Body of pancreas (tissue), 4 donors: ENCODE measurements around the gene VWA5A. TPM values are rescaled to one million over a fixed set of nuclear protein-coding genes. Genes with fewer than 3 reads are reported as not detected.

Source experiments
- ATAC-seq: fragments of 150-250 bp; one replicate; pipeline ENCODE4 v1.9.1; 2016
- DNase-seq, 4 donors: peaks; one replicate each; pipeline ENCODE4 v3.0.0-alpha.2; 2019
- H3K27ac ChIP-seq, 4 donors: fragments of 200-600 bp; sonication (generic); 1 replicate in 3 of 4; 2 replicates in 1 of 4; pipeline versions ENCODE4 v1.5.1 to v1.6.1; 2016 to 2019; ENCODE audit warnings: mild to moderate bottlenecking in 1 of 4, mixed read lengths in 1 of 4, moderate library complexity in 1 of 4
- H3K27me3 ChIP-seq, 2 donors: fragments of 200-600 bp; sonication (generic); one replicate each; pipeline ENCODE4 v1.6.0; 2016; ENCODE audit warnings: mild to moderate bottlenecking in 1 of 2
- H3K36me3 ChIP-seq, 2 donors: fragments of 200-600 bp; sonication (generic); replicated peaks in 1 of 2; 2 replicates each; pipeline ENCODE4 v1.5.1; 2016; ENCODE audit warnings: low read depth in 2 of 2; ENCODE audit not compliant: insufficient read depth in 1 of 2
- H3K4me1 ChIP-seq: fragments of 200-600 bp; sonication (generic); one replicate; pipeline ENCODE4 v1.6.0; 2016
- H3K4me3 ChIP-seq, 2 donors: fragments of 200-600 bp; sonication (generic); 1 replicate in 1 of 2; 2 replicates in 1 of 2; pipeline ENCODE4 v1.5.1; 2016 to 2019
- H3K9me3 ChIP-seq, 3 donors: fragments of 200-600 bp; sonication (generic); 1 replicate in 2 of 3; 2 replicates in 1 of 3; pipeline ENCODE4 v1.5.1; 2016
- CTCF ChIP-seq, 7 experiments: fragments of 450-650 bp in 4 of 7; fragments of 200-600 bp in 3 of 7; sonication (generic) in 3 of 7; IDR thresholded peaks; one replicate each; pipeline ENCODE4 v1.5.1; 2016 to 2019; ENCODE audit warnings: antibody characterized with exemption in 7 of 7
- POLR2A ChIP-seq, 3 donors: fragments of 450-650 bp; IDR thresholded peaks; one replicate each; pipeline ENCODE4 v1.6.1; 2016; ENCODE audit warnings: antibody characterized with exemption in 3 of 3, mild to moderate bottlenecking in 2 of 3
- WGBS, 2 donors: methylation state at CpG; one replicate each; pipeline ENCODE4 v1.1.5; 2017; 5-methylcytosine and 5-hydroxymethylcytosine counted together
- intact Hi-C: fragments of 100-400 bp; cut with DNase I; formaldehyde crosslinking; loops from one replicate; pipeline ENCODE4 v1.15.1; 2023
- total RNA-seq, 2 donors: library from RNA; depleted of rRNA; stranded (reverse); fragments of >200 nt; gene quantifications; one replicate each; pipeline ENCODE4 v1.1.0, GENCODE V29; 2016

Gene VWA5A
- total RNA-seq, result 10 to 100 TPM; 18.9 to 37.2 TPM

GRCh38 chr11:124114942-124115781 lies at the start of gene VWA5A:
TSS of gene VWA5A (plus strand) at chr11:124115450. CDS start at chr11:124117512, 2,062 bp downstream.
- WGBS, 2 donors, result 3 to 5% methylated on average over 14 to 16 of the region's 16 CpGs

GRCh38 chr11:124068601-124069110 lies 46.6 kb upstream of the VWA5A start:
- no peak for TF ChIP-seq CTCF (IDR thresholded peaks at IDR 0.05)
- TF ChIP-seq POLR2A (IDR thresholded peaks at IDR 0.05), result no peak
- Histone ChIP-seq H3K36me3 (no peaks in the 10 kb centered on the region), H3K27ac (no peak overlapping the region), H3K27me3 (no peaks in the 10 kb centered on the region), H3K4me1 (no peaks in the 10 kb centered on the region), H3K4me3 (no peak overlapping the region), H3K9me3 (no peaks in the 10 kb centered on the region)
- intact Hi-C loops, result loop anchor here (10.0 kb wide), 1 partner anchor 256 kb away; the partner anchor contains the start of gene OR8D2
- ATAC-seq, result no peak
- WGBS, 2 donors, result 54 to 55% methylated on average over 4 of the region's 4 CpGs
- DNase-seq, result no peak

More at GRCh38 chr11:124114942-124115781, at the start of gene VWA5A:
- Histone ChIP-seq H3K9me3 (no peaks in the 10 kb centered on the region), H3K27ac (peak within 1 kb of the TSS; percentile 48 to 79 (median 64)), H3K4me1 (peaks cover 21% of the 10 kb centered on the region), H3K27me3 (no peaks in the 10 kb centered on the region), H3K4me3 (peak within 1 kb of the TSS; percentile 19 to 47), H3K36me3 (peaks cover 0 to 8% of the 10 kb centered on the region in 2 donors)
- DNase-seq (peak; percentile 86 to 92 (median 90)), ATAC-seq (peak; percentile 98)
- intact Hi-C loops, result no loop called here
- TF ChIP-seq CTCF (IDR thresholded peaks at IDR 0.05) (no peak), POLR2A (IDR thresholded peaks at IDR 0.05) (peak; percentile 81 to 97 (median 97))

GRCh38 chr11:124069429-124070401 lies 45.5 kb upstream of the VWA5A start:
- TF ChIP-seq POLR2A (IDR thresholded peaks at IDR 0.05) (no peak), CTCF (IDR thresholded peaks at IDR 0.05) (peak; percentile 16 to 54 (median 29))
- H3K9me3 ChIP-seq, result no peaks in the 10 kb centered on the region
- H3K27ac ChIP-seq, result no peak overlapping the region
- no peak overlapping the region for H3K4me3 ChIP-seq
- H3K36me3 ChIP-seq, result no peaks in the 10 kb centered on the region
- H3K27me3 ChIP-seq, result no peaks in the 10 kb centered on the region
- DNase-seq (peak; percentile 33 to 67 (median 48)), ATAC-seq (peak; percentile 45)
- 49 to 55% methylated on average over 28 of the region's 28 CpGs for WGBS, 2 donors
- no peaks in the 10 kb centered on the region for H3K4me1 ChIP-seq
- intact Hi-C loops, result loop anchor here (10.0 kb wide), 2 partner anchors 255 to 515 kb away; partner anchors contain the start of gene OR8D2

GRCh38 chr11:124070915-124071622 lies 44.2 kb upstream of the VWA5A start:
- TF ChIP-seq POLR2A (IDR thresholded peaks at IDR 0.05), result no peak
- TF ChIP-seq CTCF (IDR thresholded peaks at IDR 0.05), result peak; percentile 42 to 80 (median 69)
- DNase-seq (peak; percentile 64 to 67 (median 66)), ATAC-seq (peak; percentile 38)
- Histone ChIP-seq H3K4me3 (no peak overlapping the region), H3K36me3 (no peaks in the 10 kb centered on the region), H3K27me3 (no peaks in the 10 kb centered on the region), H3K9me3 (no peaks in the 10 kb centered on the region), H3K4me1 (no peaks in the 10 kb centered on the region), H3K27ac (no peak overlapping the region)
- intact Hi-C loops, result loop anchor here (10.0 kb wide), 1 partner anchor 514 kb away; no protein-coding TSS in a partner anchor
- 4 to 7% methylated on average over 8 of the region's 8 CpGs for WGBS, 2 donors
